PC-3 (cell line): ENCODE data around the gene NFKBIL1. TPM values are rescaled to one million over a fixed set of nuclear protein-coding genes. Genes with fewer than 3 reads are reported as not detected.

Source experiments
- ATAC-seq: fragments of 200-7000 bp; cut with Tn5 transposase; 2 replicates; pipeline ENCODE4 v1.9.1; 2020; ENCODE audit warnings: mild to moderate bottlenecking, moderate library complexity
- BruUV-seq: library from RNA; stranded (reverse); fragments of 400-500 nt; replicated peaks from 2 replicates; lab custom pipeline; 2021; lab: Mats Ljungman, UMichigan
- CTCF ChIA-PET: fragments of 300-600 bp; sonication (Branson Sonifier 250); formaldehyde crosslinking; loops from one replicate; lab custom pipeline; 2022; ENCODE audit warnings: antibody characterized with exemption; lab: Charles Lee
- POLR2A ChIA-PET: fragments of 300-600 bp; sonication (Branson Sonifier 250); formaldehyde crosslinking; loops from one replicate; lab custom pipeline; 2022; ENCODE audit warnings: antibody characterized with exemption; ENCODE audit not compliant: unreplicated experiment; lab: Charles Lee
- DNase-seq: peaks from one replicate; pipeline ENCODE4 v3.0.0-alpha.2; 2015
- H2AFZ ChIP-seq: fragments of 300-600 bp; sonication (generic); 2 replicates; pipeline ENCODE4 v1.6.0; 2016; ENCODE audit warnings: antibody characterized with exemption, low read length
- H3F3A ChIP-seq: fragments of 300-600 bp; sonication (generic); one replicate; pipeline ENCODE4 v1.6.0; 2017; ENCODE audit warnings: antibody characterized with exemption, low read length, control low read depth, mild to moderate bottlenecking; ENCODE audit not compliant: unreplicated experiment
- H3K27ac ChIP-seq: fragments of 300-600 bp; sonication (generic); 2 replicates; pipeline ENCODE4 v1.5.1; 2016; ENCODE audit warnings: mild to moderate bottlenecking, low read length
- H3K27me3 ChIP-seq: fragments of 300-600 bp; sonication (generic); 2 replicates; pipeline ENCODE4 v1.6.1; 2016; ENCODE audit warnings: low read length, mixed read lengths
- H3K36me3 ChIP-seq: fragments of 300-600 bp; sonication (generic); 2 replicates; pipeline ENCODE4 v1.6.1; 2016; ENCODE audit warnings: low read depth, mixed run types, low read length, mixed read lengths
- H3K4me1 ChIP-seq: fragments of 300-600 bp; sonication (generic); 2 replicates; pipeline ENCODE4 v1.5.1; 2016; ENCODE audit warnings: low read length; ENCODE audit not compliant: insufficient read depth
- H3K4me2 ChIP-seq: fragments of 300-600 bp; sonication (generic); 2 replicates; pipeline ENCODE4 v1.6.0; 2016; ENCODE audit warnings: low read length
- H3K4me3 ChIP-seq: fragments of 300-600 bp; sonication (generic); 2 replicates; pipeline ENCODE4 v1.5.1; 2016; ENCODE audit warnings: mild to moderate bottlenecking, low read length, mixed read lengths
- H3K79me2 ChIP-seq: fragments of 300-600 bp; sonication (generic); 2 replicates; pipeline ENCODE4 v1.6.1; 2017; ENCODE audit warnings: low read length, mixed read lengths
- H3K9ac ChIP-seq: fragments of 300-600 bp; sonication (generic); 2 replicates; pipeline ENCODE4 v1.6.0; 2016; ENCODE audit warnings: mild to moderate bottlenecking, low read length
- H3K9me2 ChIP-seq: fragments of 300-600 bp; sonication (generic); replicated peaks from 2 replicates; pipeline ENCODE4 v1.6.1; 2016; ENCODE audit warnings: mixed run types, low read length, mixed read lengths
- H3K9me3 ChIP-seq: fragments of 300-600 bp; sonication (generic); 2 replicates; pipeline ENCODE4 v1.6.1; 2016; ENCODE audit warnings: low read length, mixed read lengths
- H4K20me1 ChIP-seq: fragments of 300-600 bp; sonication (generic); 2 replicates; pipeline ENCODE4 v1.6.1; 2016; ENCODE audit warnings: low read length, mixed read lengths
- CTCF ChIP-seq: fragments of 300-600 bp; sonication (generic); conservative IDR thresholded peaks from 2 replicates; pipeline ENCODE4 v1.5.1; 2017; ENCODE audit warnings: antibody characterized with exemption, low read depth, mild to moderate bottlenecking, low read length
- EZH2 ChIP-seq: fragments of 300-600 bp; sonication (generic); IDR thresholded peaks from one replicate; pipeline ENCODE4 v1.6.1; 2017; ENCODE audit warnings: antibody characterized with exemption, mild to moderate bottlenecking, low read length; ENCODE audit not compliant: unreplicated experiment
- EZH2phosphoT487 ChIP-seq: fragments of 300-600 bp; sonication (generic); IDR thresholded peaks from 2 replicates; pipeline ENCODE4 v1.6.1; 2018; ENCODE audit warnings: mild to moderate bottlenecking, antibody characterized with exemption, low read length, borderline replicate concordance
- intact Hi-C: fragments of 100-400 bp; cut with micrococcal nuclease; formaldehyde crosslinking; loops from 2 replicates; pipeline ENCODE4 v1.9.0; 2023
- total RNA-seq: library from RNA; depleted of rRNA; stranded (reverse); fragments of >200 nt; gene quantifications from 2 replicates; pipeline ENCODE4 v1.2.3, GENCODE V29; 2014

Gene NFKBIL1
- total RNA-seq, 1 experiment from 2014 or later: 38.2 TPM

GRCh38 chr6:31513456-31514165 lies 33.8 kb upstream of the NFKBIL1 start:
- peaks cover 23% of the 10 kb centered on the region for H3K36me3 ChIP-seq
- no peaks in the 10 kb centered on the region for H3F3A ChIP-seq
- H3K9me2 ChIP-seq: no peaks in the 10 kb centered on the region
- H3K4me3 ChIP-seq: no peak overlapping the region
- ATAC-seq: no peak; the same call in 1 of the 2 replicates
- POLR2A ChIA-PET: no interaction called here
- no peaks in the 10 kb centered on the region for H3K27me3 ChIP-seq
- no peak for TF ChIP-seq EZH2
- no peak for TF ChIP-seq CTCF
- no peak for TF ChIP-seq EZH2phosphoT487
- peaks cover 14% of the 10 kb centered on the region; the same call in 1 of the 2 replicates for H3K4me1 ChIP-seq
- no peaks in the 10 kb centered on the region for H4K20me1 ChIP-seq
- DNase-seq: peak; percentile 32
- no peak overlapping the region for H3K27ac ChIP-seq
- no peaks in the 10 kb centered on the region for H3K79me2 ChIP-seq
- no peak overlapping the region for H3K9ac ChIP-seq
- no peaks in the 10 kb centered on the region for H3K9me3 ChIP-seq
- BruUV-seq: TSS peak; percentile 27
- CTCF ChIA-PET: interaction anchor here (0.7 kb wide), 1 partner anchor 63 kb away, joined by 5 read pairs; no protein-coding TSS in a partner anchor
- no peak overlapping the region for H2AFZ ChIP-seq
- intact Hi-C loops: no loop called here
- no peak overlapping the region for H3K4me2 ChIP-seq

GRCh38 chr6:31521835-31522234 lies 25.6 kb upstream of the NFKBIL1 start:
- Histone ChIP-seq H2AFZ (no peak overlapping the region), H3K27ac (no peak overlapping the region), H3K4me2 (no peak overlapping the region), H3K27me3 (no peaks in the 10 kb centered on the region), H3K9me2 (no peaks in the 10 kb centered on the region), H3F3A (no peaks in the 10 kb centered on the region), H3K9ac (no peak overlapping the region), H3K4me1 (peaks cover 8% of the 10 kb centered on the region), H4K20me1 (no peaks in the 10 kb centered on the region), H3K36me3 (no peaks in the 10 kb centered on the region), H3K79me2 (no peaks in the 10 kb centered on the region), H3K9me3 (no peaks in the 10 kb centered on the region), H3K4me3 (no peak overlapping the region)
- intact Hi-C loops: no loop called here
- no TSS peak for BruUV-seq
- DNase-seq (no peak), ATAC-seq (no peak)
- TF ChIP-seq EZH2 (no peak), EZH2phosphoT487 (no peak), CTCF (no peak)
- ChIA-PET CTCF (no interaction called here), POLR2A (no interaction called here)

GRCh38 chr6:31525553-31525931 lies 21.9 kb upstream of the NFKBIL1 start:
- Histone ChIP-seq H3K9ac (no peak overlapping the region), H3K4me3 (no peak overlapping the region), H3K27ac (0 out of 2 replicates have a peak overlapping the region, but pooled peaks have one; percentile 8), H3K27me3 (no peaks in the 10 kb centered on the region), H3K4me1 (peaks cover 8% of the 10 kb centered on the region), H3K9me2 (no peaks in the 10 kb centered on the region), H3K4me2 (no peak overlapping the region), H3K9me3 (no peaks in the 10 kb centered on the region), H3F3A (no peaks in the 10 kb centered on the region), H4K20me1 (no peaks in the 10 kb centered on the region), H3K36me3 (peaks cover 7% of the 10 kb centered on the region; the same call in 1 of the 2 replicates), H3K79me2 (no peaks in the 10 kb centered on the region), H2AFZ (no peak overlapping the region)
- ChIA-PET POLR2A (no interaction called here), CTCF (interaction anchor here (0.5 kb wide), 1 partner anchor 467 kb away, joined by 4 read pairs; no protein-coding TSS in a partner anchor)
- TF ChIP-seq CTCF: no peak
- TF ChIP-seq EZH2: no peak
- TF ChIP-seq EZH2phosphoT487: no peak
- BruUV-seq: no TSS peak
- intact Hi-C loops: no loop called here
- DNase-seq (no peak), ATAC-seq (no peak)
